ACC112 (cell line): ENCODE measurements around the gene SGIP1.

ENCODE experiments used
- H2AFZ ChIP-seq: fragments of 200-600 bp; sonication (generic); one replicate; pipeline ENCODE4 v1.6.0; 2017; ENCODE audit warnings: antibody characterized with exemption, low read length; ENCODE audit not compliant: unreplicated experiment
- H3K27ac ChIP-seq: fragments of 200-600 bp; sonication (generic); 2 replicates; pipeline ENCODE4 v1.5.1; 2014; ENCODE audit warnings: low read depth, mild to moderate bottlenecking, antibody characterized with exemption, low read length, moderate library complexity
- H3K27me3 ChIP-seq: fragments of 200-600 bp; sonication (generic); 2 replicates; pipeline ENCODE4 v1.6.1; 2014; ENCODE audit warnings: mild to moderate bottlenecking, antibody characterized with exemption, low read length, moderate library complexity, mixed read lengths; ENCODE audit not compliant: insufficient read depth
- H3K36me3 ChIP-seq: fragments of 200-600 bp; sonication (generic); 2 replicates; pipeline ENCODE4 v1.6.1; 2016; ENCODE audit warnings: mild to moderate bottlenecking, antibody characterized with exemption, low read length, moderate library complexity, mixed read lengths; ENCODE audit not compliant: insufficient read depth
- H3K4me1 ChIP-seq: fragments of 200-600 bp; sonication (generic); one replicate; pipeline ENCODE4 v1.6.1; 2016; ENCODE audit warnings: low read length, mixed read lengths; ENCODE audit not compliant: insufficient read depth, unreplicated experiment, control insufficient read depth
- H3K4me3 ChIP-seq: fragments of 200-600 bp; sonication (generic); 2 replicates; pipeline ENCODE4 v1.5.1; 2014; ENCODE audit warnings: mild to moderate bottlenecking, low read depth, low read length
- H3K79me2 ChIP-seq: fragments of 200-600 bp; sonication (generic); one replicate; pipeline ENCODE4 v1.6.0; 2016; ENCODE audit warnings: low read length; ENCODE audit not compliant: control insufficient read depth, unreplicated experiment, insufficient read depth

Gene SGIP1

GRCh38 chr1:66681686-66682085 lies 147.7 kb downstream of the SGIP1 start:
- Histone ChIP-seq H3K27me3 (no peaks in the 10 kb centered on the region), H3K79me2 (no peaks in the 10 kb centered on the region), H3K36me3 (no peaks in the 10 kb centered on the region), H3K4me1 (peaks cover 23% of the 10 kb centered on the region), H2AFZ (no peak overlapping the region), H3K27ac (no peak overlapping the region), H3K4me3 (no peak overlapping the region)

- H3K4me3 ChIP-seq: no peak overlapping the region
- H3K27ac ChIP-seq: no peak overlapping the region
- H2AFZ ChIP-seq: no peak overlapping the region
- H3K27me3 ChIP-seq: no peaks in the 10 kb centered on the region
- H3K36me3 ChIP-seq: no peaks in the 10 kb centered on the region
- H3K4me1 ChIP-seq: peaks cover 19% of the 10 kb centered on the region
- H3K79me2 ChIP-seq: no peaks in the 10 kb centered on the region
These were observed 148.2 kb downstream of the SGIP1 start for GRCh38 chr1:66682106-66682505.

GRCh38 chr1:66684353-66684752 lies 150.4 kb downstream of the SGIP1 start:
- Histone ChIP-seq H3K27me3 (no peaks in the 10 kb centered on the region), H3K36me3 (no peaks in the 10 kb centered on the region), H3K27ac (no peak overlapping the region), H3K4me3 (no peak overlapping the region), H3K79me2 (no peaks in the 10 kb centered on the region), H2AFZ (no peak overlapping the region), H3K4me1 (peaks cover 11% of the 10 kb centered on the region)

- Histone ChIP-seq H3K79me2 (no peaks in the 10 kb centered on the region), H3K27ac (no peak overlapping the region), H3K36me3 (no peaks in the 10 kb centered on the region), H3K4me3 (no peak overlapping the region), H2AFZ (no peak overlapping the region), H3K27me3 (no peaks in the 10 kb centered on the region), H3K4me1 (peaks cover 11% of the 10 kb centered on the region)
These were observed 151.3 kb downstream of the SGIP1 start for GRCh38 chr1:66685265-66685664.

GRCh38 chr1:66685670-66686069 lies 151.7 kb downstream of the SGIP1 start:
- H3K79me2 ChIP-seq: no peaks in the 10 kb centered on the region
- peaks cover 11% of the 10 kb centered on the region for H3K4me1 ChIP-seq
- H3K36me3 ChIP-seq: no peaks in the 10 kb centered on the region
- H3K27ac ChIP-seq: no peak overlapping the region
- no peak overlapping the region for H3K4me3 ChIP-seq
- no peaks in the 10 kb centered on the region for H3K27me3 ChIP-seq
- no peak overlapping the region for H2AFZ ChIP-seq

- Histone ChIP-seq H3K79me2 (no peaks in the 10 kb centered on the region), H3K27ac (no peak overlapping the region), H3K27me3 (no peaks in the 10 kb centered on the region), H3K36me3 (no peaks in the 10 kb centered on the region), H3K4me3 (no peak overlapping the region), H3K4me1 (peaks cover 10% of the 10 kb centered on the region), H2AFZ (no peak overlapping the region)
These were observed 152.5 kb downstream of the SGIP1 start for GRCh38 chr1:66686406-66686805.

- Histone ChIP-seq H3K4me3 (no peak overlapping the region), H3K79me2 (no peaks in the 10 kb centered on the region), H3K27ac (no peak overlapping the region), H3K4me1 (peaks cover 4% of the 10 kb centered on the region), H3K36me3 (no peaks in the 10 kb centered on the region), H2AFZ (no peak overlapping the region), H3K27me3 (no peaks in the 10 kb centered on the region)
These were observed 153.4 kb downstream of the SGIP1 start for GRCh38 chr1:66687358-66687757.

GRCh38 chr1:66690666-66691381 lies 156.9 kb downstream of the SGIP1 start:
- Histone ChIP-seq H3K4me3 (no peak overlapping the region), H3K27ac (no peak overlapping the region), H3K27me3 (no peaks in the 10 kb centered on the region), H3K36me3 (no peaks in the 10 kb centered on the region), H3K79me2 (no peaks in the 10 kb centered on the region), H2AFZ (no peak overlapping the region), H3K4me1 (peaks cover 3% of the 10 kb centered on the region)

- Histone ChIP-seq H3K79me2 (no peaks in the 10 kb centered on the region), H3K36me3 (no peaks in the 10 kb centered on the region), H2AFZ (no peak overlapping the region), H3K27ac (no peak overlapping the region), H3K4me3 (no peak overlapping the region), H3K27me3 (no peaks in the 10 kb centered on the region), H3K4me1 (no peaks in the 10 kb centered on the region)
These were observed 158.7 kb downstream of the SGIP1 start for GRCh38 chr1:66692681-66693080.

GRCh38 chr1:66693856-66694255 lies 159.9 kb downstream of the SGIP1 start:
- H3K4me3 ChIP-seq: no peak overlapping the region
- no peak overlapping the region for H2AFZ ChIP-seq
- no peaks in the 10 kb centered on the region for H3K27me3 ChIP-seq
- H3K79me2 ChIP-seq: no peaks in the 10 kb centered on the region
- H3K27ac ChIP-seq: no peak overlapping the region
- H3K4me1 ChIP-seq: no peaks in the 10 kb centered on the region
- H3K36me3 ChIP-seq: no peaks in the 10 kb centered on the region

- no peak overlapping the region for H2AFZ ChIP-seq
These were observed 161.2 kb downstream of the SGIP1 start for GRCh38 chr1:66695116-66695515.

More at GRCh38 chr1:66695116-66695515, 161.2 kb downstream of the SGIP1 start:
- no peaks in the 10 kb centered on the region for H3K4me1 ChIP-seq
- no peaks in the 10 kb centered on the region for H3K79me2 ChIP-seq
- no peak overlapping the region for H3K27ac ChIP-seq
- H3K36me3 ChIP-seq: no peaks in the 10 kb centered on the region
- H3K4me3 ChIP-seq: no peak overlapping the region
- H3K27me3 ChIP-seq: no peaks in the 10 kb centered on the region
